SK-N-MC (cell line): Measurements from ENCODE around the gene ZCCHC7.
"Not testable (repeated sequence)": the region's sequence is repeated elsewhere in the genome, so short reads cannot be mapped to it uniquely, and the experiment has no call there.

Experiments used
- FOXP2 ChIP-seq: optimal IDR thresholded peaks from 2 replicates; pipeline ENCODE3; 2011; ENCODE audit warnings: mild to moderate bottlenecking, moderate library complexity; ENCODE audit not compliant: insufficient read depth; ENCODE audit errors: extremely low read length, control extremely low read depth
- POLR2AphosphoS5 ChIP-seq: IDR thresholded peaks from 2 replicates; pipeline ENCODE4 v1.6.1; 2012; ENCODE audit warnings: mild to moderate bottlenecking, low read depth, low read length, borderline replicate concordance

- not testable (repeated sequence) for TF ChIP-seq POLR2AphosphoS5, FOXP2
Observed at GRCh38 chr9:37092714-37093295, 27.6 kb upstream of the ZCCHC7 start.
